Stimulated activated CD8-positive, alpha-beta memory T cell treated with anti-CD3 and anti-CD28 coated beads, Interleukin-7, amount 100 ng/mL, for 1 hour (primary cell): ENCODE measurements around the gene MVK.

Experiments
- DNase-seq, 2 donors: peaks; one replicate each; pipeline ENCODE4 v3.0.0-alpha.2; 2020; ENCODE audit warnings: low read depth in 2 of 2

Gene MVK

DNA sequence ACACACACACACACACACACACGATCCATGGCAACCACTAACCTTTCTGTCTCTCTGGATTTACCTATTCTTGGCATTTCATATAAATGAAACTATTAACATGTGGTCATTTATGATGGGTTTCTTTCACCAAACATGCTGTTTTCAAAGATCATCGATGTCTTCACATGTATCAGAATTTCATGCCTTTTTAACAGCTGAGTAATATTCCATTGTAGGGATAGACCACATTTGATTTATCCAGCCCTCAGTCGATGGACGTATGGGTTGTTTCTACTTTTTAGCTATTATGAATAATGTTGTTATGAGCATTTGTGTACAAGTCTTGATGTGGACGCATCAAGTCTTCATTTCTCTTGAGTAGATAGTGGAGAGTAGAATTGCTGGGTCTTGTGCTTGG lies 56.5 kb downstream of the MVK start:
- DNase-seq: no peak

DNA sequence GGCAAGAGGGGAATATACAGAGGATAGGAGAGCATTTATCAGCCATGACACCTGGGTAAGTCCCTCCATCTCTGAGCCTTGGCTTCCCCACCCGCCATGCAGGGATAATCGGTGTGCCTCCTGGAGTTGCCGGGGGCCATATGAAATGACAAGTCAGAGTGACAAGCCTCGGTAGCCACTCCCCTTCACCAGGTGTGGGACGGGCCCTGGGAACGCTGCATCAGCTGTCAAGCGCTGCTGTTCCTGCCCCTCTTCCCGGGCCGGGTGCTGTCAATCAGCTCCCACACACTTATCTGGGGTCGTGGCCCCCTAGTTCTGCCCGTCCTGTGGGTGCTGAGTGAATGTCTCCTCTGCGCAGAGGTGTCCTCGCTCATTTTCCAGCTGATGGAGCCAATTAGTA lies 57.2 kb downstream of the MVK start:
- no peak for DNase-seq

DNA sequence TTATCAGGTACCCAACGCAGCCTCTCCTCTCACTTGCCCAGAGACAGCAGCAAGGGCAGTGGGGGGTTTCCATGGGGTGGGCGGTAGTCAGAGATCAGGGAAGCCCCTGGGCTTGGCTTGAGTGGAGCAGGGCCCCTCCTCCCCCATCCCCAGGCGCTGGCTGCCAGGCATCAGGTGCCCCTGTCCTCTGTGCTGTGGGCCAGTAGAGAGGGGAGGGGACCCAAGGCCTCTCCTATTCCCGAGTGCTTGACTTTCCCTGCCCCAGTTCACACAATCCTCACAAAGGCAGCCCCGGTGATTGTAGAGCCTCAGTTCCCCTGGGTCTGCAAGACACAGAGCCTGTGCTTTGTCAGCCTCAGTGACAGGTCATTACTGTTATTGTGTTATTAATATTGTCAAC lies 57.7 kb downstream of the MVK start:
- no peak for DNase-seq

DNA sequence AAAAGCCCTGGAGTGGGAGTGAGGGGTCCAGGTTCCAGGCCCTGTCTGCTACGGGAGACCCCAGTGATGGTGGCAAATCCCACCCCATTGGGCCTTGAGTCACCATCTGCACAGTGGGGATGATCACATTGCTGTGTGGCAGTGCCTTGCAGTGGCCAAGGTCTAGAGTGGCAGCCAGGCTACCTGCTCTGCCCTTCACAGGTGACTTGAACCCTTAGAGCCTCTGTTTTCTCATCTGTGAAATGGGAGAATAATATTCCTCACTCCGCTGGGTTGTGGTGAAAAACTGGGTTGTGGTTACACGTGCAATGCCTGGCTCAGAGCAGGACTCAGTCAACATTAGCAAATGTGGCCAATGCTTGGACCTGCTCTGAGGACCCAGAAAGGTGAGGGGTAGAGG lies 58.2 kb downstream of the MVK start:
- no peak for DNase-seq

DNA sequence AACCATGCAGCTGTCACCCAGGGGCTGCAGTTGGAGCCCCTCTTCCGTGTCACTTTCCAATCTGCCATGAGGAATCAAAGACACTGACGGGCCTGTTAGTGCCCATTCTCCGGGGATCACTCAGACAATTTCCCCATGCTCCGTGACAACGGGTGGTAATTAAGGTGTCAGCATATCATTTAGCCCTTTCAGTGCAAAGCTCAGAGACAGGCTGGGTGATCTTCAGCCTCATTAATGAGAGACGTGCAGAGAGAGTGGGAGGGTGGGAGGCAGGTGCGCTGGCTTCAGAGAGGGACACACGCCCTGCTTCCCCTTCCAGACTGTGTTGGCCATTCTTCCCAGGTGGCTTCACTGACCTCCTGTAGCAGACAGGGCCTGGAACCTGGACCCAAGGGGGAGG lies 58.7 kb downstream of the MVK start:
- no peak for DNase-seq

DNA sequence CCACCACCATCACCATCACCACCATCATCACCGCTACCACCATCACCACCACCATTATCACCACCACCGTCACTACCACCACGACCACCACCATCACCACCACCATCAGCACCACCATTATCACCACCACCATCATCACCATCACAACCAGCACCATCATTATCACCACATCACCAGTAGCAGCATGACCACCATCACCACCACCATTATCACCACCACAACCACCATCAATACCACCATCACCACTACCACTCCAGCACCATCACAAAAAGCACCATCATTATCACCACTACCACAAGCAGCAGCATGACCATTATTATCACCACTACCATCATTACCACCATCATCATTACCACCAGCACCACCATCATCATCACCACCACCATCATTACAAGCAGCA lies 62.1 kb downstream of the MVK start:
- DNase-seq: no peak

DNA sequence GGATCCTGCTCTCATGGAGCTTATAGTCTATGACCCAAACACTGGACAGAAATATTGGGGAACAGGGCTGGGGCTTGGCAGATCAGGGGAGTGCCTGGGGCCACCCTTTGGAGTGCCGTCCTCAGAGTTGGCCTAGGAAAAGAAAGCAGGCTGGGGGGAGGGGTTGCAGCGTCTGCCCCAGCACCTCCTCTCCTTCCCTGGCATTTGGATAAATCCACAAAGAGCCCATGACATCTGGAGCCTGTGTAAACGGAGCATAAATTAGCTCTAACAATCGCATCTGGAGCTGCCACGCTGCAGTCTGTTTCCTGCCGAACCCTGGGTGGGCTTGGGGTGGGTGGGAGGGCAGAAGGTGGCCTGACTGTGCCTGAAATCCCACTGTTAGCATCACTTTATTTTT lies 63.8 kb downstream of the MVK start:
- no peak for DNase-seq

DNA sequence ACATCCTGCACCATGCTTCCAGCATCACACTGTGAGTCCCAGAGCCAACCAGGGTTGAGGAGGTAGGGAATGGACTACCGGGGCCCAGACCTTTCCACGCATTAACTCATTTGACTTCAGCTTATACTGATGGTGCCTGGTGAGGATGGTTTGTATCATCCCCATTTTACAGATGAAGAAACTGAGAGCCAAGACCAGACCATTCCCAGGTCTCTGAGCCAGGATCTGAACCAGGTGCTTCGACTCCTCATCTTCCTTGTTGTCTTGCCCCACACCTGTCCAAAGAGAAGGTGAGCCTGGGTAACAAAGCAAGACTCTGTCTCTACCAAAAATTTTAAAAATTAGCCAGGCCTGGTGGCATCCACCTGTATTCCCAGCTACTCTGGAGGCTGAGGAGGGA lies 64.4 kb downstream of the MVK start:
- DNase-seq: no peak

DNA sequence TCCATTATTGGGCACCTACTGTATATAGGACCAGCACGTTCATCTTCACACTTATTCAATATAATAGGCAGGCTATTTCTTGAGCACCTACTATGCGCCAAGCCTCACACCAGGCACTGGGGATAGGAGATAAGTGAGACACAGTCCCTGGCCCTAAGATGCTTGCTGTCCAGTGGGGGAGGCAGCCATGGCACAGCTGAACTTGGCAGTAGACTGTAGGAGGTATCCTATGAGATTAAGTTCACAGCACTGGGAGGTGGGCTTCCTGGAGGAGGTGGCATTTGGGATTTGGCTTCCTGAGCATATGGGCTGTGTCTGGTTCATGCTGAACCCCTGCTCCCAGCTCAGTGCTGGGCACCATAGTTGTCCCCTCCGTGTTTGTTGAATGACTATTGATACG lies 65.1 kb downstream of the MVK start:
- DNase-seq: no peak

DNA sequence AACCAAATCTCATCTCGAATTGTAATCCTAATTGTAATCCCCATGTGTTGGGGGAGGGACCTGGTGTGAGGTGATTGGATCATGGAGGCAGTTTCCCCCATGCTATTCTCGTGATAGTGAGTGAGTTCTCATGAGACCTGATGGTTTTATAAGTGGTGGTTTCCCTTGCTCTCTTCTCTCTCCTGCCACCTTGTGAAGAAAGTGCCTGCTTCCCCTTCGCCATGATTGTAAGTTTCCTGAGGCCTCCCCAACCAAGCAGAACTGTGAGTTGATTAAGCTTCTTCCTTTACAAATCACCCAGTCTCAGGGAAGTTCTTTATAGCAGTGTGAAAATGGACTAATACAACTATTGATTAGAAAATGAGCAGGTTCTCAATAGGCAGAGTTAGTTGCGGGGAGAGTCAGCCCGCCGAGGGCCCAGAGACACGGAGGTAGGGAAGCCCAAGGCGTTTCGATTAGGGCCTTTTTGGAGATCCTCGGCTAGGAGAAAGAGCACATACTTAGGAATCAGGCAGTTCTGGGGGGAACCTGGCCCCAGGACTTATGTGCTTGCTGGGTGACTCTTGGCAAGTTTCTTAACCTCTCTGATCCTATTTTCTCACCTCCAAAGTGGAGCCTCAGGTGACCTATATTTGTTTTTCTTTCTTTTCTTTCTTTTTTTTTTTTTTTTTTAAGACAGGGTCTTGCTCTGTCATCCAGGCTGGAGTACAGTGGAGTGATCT lies 65.7 kb downstream of the MVK start:
- DNase-seq: no peak

DNA sequence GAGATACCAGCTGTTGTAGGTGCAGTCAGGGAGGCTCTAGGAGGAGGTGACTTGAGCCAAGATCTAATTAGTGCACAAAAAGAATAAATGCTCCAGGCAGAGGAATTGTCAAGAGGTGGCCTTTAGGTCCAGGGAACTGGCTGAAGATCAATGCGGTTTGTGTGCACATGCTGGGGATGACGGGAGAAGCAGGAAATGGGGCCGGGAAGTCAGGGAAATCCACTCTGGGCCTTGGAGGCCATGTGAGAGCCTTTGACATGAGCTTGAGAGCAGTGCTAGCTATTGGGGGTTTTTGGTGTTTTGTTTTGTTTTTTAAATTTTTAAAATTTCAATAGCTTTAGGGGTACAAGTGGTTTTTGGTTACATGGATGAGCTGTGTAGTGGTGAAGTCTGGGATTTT lies 67.4 kb downstream of the MVK start:
- DNase-seq: no peak

DNA sequence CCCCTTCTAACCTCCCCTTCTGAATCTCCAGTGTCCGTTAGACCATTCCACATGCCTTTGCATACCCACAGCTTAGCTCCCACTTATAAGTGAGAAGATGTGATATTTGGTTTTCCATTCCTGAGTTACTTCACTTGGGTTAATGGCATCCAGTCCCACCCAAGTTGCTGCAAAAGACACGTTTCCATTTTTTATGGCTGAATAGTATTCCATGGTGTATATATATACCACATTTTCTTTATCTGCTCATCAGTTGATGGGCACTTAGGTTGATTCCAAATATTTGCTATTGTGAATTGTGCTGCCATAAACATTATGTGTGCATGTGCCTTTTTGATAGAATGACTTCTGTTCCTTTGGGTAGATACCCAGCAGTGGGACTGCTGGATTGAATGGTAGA lies 67.8 kb downstream of the MVK start:
- no peak for DNase-seq

DNA sequence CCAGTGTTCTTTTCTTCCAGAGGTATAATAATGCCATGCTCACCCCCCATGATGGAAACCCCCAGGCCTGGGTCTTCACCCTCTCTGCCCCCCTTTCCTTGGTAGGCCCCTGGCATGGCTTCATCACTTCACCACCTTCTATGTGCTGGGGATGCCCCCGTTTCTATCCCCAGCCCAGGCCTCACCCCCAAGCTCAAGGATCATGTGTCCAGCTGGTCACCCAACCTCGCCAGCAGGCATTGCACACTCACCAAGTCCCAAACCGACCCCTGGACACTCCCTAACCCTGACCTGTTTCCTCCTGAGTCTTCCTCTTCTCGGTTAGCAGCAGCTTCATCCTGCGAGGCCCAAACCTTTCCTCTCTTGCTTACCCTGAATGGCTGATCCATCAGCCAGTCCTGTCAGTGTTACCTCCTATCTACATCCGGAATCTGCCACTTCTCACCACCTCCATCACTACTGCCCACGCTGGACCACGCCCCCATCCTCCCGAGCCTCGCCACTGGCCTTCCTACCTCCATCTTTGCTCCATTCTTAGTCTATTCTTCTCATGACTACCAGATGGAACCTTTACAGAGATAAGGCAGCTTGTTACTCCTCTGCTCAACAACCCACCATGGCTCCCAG lies 69.0 kb downstream of the MVK start:
- no peak for DNase-seq

DNA sequence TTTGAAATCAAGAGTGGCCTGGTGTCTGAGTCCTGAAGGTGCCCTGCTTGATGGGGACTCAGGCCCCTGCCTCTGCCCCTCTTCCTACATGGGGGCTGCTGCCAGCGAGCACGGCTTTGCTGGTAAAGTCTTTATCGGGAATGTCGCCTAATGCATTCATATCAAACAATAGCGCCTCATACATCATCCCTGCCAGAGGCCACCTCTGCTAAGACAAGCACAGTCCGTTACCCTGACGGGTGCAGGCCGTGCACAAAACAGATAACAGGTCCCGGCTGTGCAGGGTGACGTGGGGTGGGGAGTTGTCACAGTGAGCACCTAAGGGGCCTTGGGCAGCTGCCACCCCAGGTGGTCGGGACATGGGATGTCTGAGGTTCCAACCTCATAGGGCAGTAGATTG lies 71.6 kb downstream of the MVK start:
- DNase-seq: no peak

DNA sequence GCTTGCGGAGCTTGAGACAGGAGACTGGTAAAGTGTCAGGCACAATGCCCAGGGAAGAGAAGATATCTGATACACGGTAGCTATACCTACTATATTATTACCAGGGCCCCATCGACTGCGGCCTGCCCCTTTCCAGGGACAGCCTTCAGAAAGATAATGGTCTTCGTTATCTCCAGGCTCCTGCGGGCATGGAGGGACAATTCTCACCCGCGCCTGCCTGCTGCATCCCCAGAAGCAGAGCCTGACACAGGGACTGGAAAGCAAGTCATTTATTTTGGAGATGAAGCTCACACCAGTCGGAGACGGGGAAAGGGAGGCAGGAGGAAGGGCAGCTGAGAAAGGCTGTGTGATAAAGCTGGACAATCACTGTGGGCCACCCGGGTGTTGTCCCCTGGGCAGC lies 72.1 kb downstream of the MVK start:
- DNase-seq: no peak
